GM10266 (cell line): ENCODE measurements around the gene SNAP25.

Source experiments
- DNase-seq: peaks from one replicate; pipeline ENCODE4 v3.0.0; 2012; ENCODE audit errors: extremely low spot score
- CTCF ChIP-seq: IDR thresholded peaks from 2 replicates; pipeline ENCODE4 v1.5.1; 2012; ENCODE audit warnings: mild to moderate bottlenecking, low read depth; ENCODE audit not compliant: control insufficient read depth, insufficient read depth; ENCODE audit errors: missing control alignments

Gene SNAP25

DNA sequence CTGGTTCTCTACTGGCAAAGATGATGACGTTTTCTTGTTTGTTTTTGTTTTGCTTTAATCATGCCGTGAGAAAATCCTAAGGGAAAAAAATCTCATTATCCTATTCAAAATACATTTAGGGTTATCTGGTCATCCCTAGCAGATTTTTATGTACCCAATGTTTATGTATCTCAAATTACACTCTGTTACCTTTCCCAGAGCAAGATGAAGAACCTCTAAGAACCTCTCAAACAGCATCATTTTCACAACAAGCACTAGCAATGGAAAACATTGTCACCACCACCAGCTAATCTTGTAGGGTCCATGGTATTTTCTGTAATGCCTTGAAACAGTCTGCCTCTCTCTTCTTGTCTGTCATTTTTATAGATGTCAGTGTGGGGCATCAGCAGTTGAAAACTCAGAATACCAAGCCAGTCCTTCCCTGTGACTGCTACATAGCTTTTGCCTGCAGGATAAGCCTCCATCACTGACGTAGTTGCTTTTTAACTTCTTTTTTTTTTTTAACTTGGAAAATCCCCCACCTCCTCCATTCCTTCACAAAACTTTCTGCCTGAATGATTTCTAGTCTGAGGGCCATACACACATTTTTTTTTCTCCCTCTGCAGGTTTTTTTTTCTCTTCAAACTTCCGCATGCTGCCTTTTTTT, 2.4 kb upstream of the SNAP25 start:
- no peak for DNase-seq
- TF ChIP-seq CTCF = no peak

- no peak for TF ChIP-seq CTCF
- peak; percentile 30 for DNase-seq
These were observed 764 bp upstream of the SNAP25 start for GRCh38 chr20:10217721-10218410.

DNA sequence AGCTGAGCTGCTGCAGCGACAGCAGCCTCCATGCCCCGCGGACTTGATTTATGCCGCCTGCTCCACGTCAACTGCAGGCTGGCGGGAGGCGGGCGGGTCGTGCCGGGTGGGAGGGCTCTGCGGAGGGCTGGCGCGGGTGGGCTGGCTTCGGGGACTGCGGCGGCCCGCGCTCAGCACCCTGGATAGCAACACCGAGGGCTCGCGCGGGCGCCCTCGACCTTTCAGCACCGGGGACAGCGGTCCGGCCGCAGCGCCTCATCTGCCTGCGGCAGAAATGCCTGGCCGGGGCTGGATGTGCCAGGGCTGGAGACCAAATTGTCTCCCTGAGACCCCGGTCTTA, 792 bp downstream of the SNAP25 start:
- TF ChIP-seq CTCF = no peak
- peak; percentile 79 for DNase-seq

- TF ChIP-seq CTCF = no peak
- DNase-seq = no peak
These were observed 1.5 kb downstream of the SNAP25 start for GRCh38 chr20:10219993-10220750.

DNA sequence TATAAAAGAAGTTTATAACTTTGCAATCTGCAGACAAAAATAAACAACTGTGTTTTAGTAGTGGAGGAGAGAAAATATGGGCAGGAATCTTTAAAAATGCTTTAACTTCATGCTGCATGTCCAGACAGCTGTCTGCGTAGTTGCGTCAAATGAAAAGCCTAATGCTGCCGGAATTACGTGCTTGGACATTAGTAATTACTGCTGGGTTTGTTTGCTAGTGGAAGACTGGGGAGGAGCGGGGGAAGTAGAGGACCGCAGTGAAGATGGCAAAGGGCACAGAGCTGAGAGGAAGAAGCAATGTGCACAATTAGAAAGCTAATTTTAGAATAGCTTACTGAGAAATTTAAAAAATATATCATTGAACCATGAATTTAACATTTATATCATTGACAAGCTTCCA, 2.4 kb downstream of the SNAP25 start:
- no peak for DNase-seq
- no peak for TF ChIP-seq CTCF

DNA sequence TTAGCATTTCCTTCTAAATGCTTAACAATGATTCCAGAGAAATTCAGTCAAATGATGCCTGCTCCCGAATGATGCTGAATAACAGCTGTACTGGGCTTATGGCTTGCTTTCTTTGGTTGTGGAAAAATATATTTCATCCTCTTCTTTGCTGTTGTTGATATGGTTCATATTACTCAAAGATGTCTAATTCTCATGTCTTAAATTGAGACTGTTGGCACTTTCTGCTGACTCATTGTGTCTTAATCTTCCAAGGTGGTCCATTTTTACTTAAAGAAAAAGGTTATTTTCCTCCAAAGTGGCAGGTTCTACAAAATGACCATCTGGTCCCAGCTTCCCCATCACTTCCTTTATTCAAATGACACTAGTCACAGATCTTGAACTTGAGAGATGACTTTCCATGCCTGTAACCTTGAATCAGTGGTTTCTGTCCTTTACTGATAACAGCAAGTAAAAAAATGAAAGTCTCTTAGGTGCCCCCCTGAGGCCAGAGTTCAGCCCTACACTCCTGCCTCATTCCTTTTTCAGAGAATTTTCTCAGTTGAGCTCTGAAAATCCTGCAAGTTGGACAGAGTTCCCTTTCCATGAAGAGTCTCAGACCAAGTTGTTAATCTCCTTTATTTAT, 6.9 kb downstream of the SNAP25 start:
- no peak for DNase-seq
- TF ChIP-seq CTCF = peak; percentile 23
